Measurements from ENCODE around the gene RXRB. TPM values are rescaled to one million over a fixed set of nuclear protein-coding genes. Genes with fewer than 3 reads are reported as not detected.

Gene RXRB
- total RNA-seq = 30.6 and 32.2 TPM in 2 replicates

DNA sequence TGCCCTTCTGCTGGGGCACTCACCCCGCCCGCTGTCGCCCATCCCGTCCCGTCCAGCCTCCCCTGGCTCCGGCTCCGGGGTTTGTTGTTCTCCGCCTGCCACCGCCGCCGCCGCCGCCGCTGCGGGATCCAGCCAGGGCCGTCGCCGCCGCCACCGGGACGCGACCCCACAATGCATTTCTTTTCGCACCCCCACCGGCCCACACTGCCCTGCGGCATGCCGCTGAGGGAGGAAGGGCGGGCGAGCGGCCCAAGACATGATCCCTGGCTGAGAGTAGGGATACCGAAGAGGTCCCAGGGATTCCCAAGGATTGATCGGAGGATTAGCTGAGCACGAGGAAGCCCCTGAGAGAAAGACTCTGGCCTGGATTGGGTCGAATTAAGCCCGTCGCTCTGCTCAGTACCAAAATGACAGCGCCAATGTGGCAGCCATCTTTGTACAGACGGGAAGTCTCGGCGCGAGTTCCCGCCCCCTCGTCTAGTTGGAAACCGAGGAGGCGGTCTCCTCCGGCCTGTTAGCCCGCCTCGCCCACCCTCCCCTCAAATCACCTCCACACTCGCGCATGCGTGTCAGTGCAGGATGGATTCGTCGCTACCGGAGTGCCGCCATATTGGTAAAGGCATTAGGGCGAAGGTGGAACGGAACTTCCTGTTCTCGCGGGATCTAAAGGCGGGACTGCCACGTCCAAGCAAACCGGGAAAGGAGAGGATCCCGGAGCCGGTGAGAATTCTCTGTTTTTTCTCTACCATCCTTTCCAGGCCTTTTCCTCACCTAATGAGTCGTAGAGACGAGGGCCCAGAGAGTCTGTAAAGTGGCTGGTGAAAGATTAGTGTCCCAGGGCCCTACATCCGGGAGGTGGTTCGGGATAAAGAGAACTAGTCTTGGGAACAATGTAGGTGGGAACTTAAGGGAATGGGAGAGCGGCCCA is at the start of gene RXRB, which contains the start of gene SLC39A7:
RXRB (minus strand) TSS at position 447 of the 928 bp plus-strand sequence; CDS start at position 258, 189 bp downstream.
SLC39A7 (plus strand) TSS at position 649 of the 928 bp plus-strand sequence. CDS start 379 bp downstream, outside the sequence.

DNA sequence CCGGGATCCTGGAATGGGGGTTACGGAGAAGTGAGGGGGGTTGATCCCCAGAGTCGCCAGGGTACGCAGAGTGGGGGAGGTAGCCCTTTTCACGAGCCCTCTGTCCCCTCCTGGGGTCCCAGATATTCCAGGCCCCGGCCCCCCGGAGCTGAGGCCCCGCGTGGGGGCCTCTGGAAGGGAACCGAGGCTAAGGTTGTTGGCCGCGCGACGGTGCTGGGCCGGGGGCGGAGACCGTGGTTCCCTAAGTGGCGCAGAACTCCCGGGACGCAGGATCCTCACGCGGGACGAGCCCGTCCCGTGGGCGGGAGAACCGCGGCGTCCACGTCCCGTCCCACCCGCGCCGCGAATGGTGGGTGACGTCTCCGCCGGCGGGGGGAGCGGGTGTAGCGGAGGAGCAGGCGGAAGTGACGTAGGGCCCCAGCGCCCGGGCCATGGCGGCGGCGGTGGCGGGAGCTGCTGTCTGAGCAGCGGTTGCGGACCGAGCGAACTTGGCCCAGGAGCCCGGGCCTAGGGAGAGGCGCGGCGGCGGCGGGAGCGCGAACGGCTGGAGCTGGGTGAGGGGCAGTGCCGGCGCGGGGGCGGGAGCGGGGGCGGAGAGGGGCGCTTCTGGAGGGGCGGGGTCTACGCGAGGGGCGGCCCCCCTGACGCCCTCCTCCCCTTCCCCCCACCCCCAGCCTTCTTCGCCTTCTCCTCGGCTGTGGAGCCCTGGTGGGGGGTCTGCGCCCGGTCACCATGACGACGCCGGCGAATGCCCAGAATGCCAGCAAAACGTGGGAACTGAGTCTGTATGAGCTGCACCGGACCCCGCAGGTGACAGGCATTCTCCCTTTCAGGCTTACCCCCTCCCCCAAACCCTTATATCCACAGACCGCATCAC is 7.9 kb upstream of the RXRB start, which contains the start of gene RING1:
RING1 (plus strand) TSS at position 410 of the 877 bp plus-strand sequence; CDS start at position 733, 323 bp downstream.

DNA sequence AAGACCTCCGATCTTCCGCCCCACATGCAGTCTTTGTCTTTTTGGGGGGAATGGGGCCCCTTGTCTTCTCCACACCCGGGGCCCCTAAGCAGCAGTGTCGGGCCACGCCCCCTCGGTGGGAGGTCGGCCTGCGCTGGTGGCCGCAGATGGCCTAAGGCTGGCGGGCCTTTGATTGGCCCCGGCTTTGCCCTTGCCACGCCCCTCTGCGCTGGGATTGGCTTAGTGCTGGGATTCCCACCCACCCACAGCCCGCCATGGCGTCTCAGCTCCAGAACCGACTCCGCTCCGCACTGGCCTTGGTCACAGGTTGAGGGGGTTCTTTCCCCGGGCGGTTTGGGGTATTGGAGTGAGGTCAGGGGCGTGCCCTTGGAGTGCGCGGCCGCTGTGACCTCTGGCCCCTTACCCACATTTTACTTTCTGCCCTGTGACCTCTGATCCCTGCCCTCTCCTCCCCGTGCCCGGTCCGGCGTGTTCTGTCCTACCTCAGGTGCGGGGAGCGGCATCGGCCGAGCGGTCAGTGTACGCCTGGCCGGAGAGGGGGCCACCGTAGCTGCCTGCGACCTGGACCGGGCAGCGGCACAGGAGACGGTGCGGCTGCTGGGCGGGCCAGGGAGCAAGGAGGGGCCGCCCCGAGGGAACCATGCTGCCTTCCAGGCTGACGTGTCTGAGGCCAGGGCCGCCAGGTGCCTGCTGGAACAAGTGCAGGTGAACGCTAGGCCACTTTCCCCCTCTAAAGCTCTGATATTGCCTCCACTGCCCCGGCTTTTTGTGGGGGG is 4.1 kb upstream of the RXRB start, which contains the start of gene HSD17B8:
HSD17B8 (plus strand) TSS at position 241 of the 776 bp plus-strand sequence; CDS start at position 255, 14 bp downstream.

DNA sequence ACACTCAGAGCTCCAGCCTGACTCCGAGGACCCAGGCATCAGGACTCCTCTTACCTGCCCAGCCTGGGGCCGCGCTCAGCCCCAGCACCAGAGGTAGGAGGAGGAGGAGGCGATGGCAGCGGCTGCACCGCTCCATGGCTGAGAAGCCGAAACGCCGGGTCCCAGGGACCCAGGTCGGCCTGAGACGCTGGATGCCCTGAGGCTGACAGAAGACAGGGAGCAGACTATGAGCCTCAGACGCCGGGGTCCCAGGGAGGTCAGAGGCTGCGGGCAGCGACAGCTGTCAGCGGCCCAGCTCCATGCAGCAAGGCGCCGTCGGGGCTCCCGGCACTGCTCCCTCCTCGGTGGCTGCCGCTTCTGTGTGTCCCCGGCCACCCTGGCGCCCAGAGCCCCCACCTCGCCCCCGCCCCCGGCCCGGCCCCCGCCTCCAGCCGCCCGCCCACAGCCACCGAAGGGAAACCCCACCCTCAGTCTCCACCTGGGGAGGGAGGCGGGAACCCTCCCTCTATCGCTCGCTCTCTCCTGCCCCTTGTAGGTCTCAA is 8.3 kb downstream of the RXRB start, which contains the start of gene COL11A2:
COL11A2 (minus strand) TSS at position 363 of the 542 bp plus-strand sequence; CDS start at position 136, 227 bp downstream.

Small RNA genes within 50 kb of the gene (small RNA-seq; reads per million reads assigned to genes)
- gene MIR219A1 = 0.95 reads per million, percentile 54 among the genes with 10 or more reads in this experiment
- 0.26 reads per million for gene RNY4P10

Other genes with a start within 250 kb of the RXRB start
- 3.1 and 6.3 TPM in 2 replicates for gene HLA-DMA, start 247.6 kb downstream of the RXRB start, total RNA-seq
- gene BRD2, start 232.1 kb downstream of the RXRB start, total RNA-seq = 144 and 181 TPM in 2 replicates
- gene HLA-DOA, start 191.1 kb downstream of the RXRB start, total RNA-seq = not detected in 2 replicates
- gene HLA-DPA1, start 127.0 kb downstream of the RXRB start, total RNA-seq = 9.0 and 14.9 TPM in 2 replicates
- gene HLA-DPB1, start 124.7 kb downstream of the RXRB start, total RNA-seq = 46.8 and 57.7 TPM in 2 replicates
- gene COL11A2, start 8.2 kb downstream of the RXRB start, total RNA-seq = 0.22 and 0.39 TPM in 2 replicates
- 131 and 148 TPM in 2 replicates for gene SLC39A7, start 202 bp upstream of the RXRB start, total RNA-seq
- 5.9 and 8.0 TPM in 2 replicates for gene HSD17B8, start 4.0 kb upstream of the RXRB start, total RNA-seq
- gene RING1, start 7.8 kb upstream of the RXRB start, total RNA-seq = 26.2 and 44.4 TPM in 2 replicates
- 45.5 and 62.4 TPM in 2 replicates for gene VPS52, start 71.2 kb upstream of the RXRB start, total RNA-seq
- gene RPS18, start 71.4 kb upstream of the RXRB start, total RNA-seq = 1,662 and 2,917 TPM in 2 replicates
- gene B3GALT4, start 76.5 kb upstream of the RXRB start, total RNA-seq = 29.3 and 38.5 TPM in 2 replicates
- gene WDR46, start 88.6 kb upstream of the RXRB start, total RNA-seq = 61.6 and 62.8 TPM in 2 replicates
- 16.5 and 29.7 TPM in 2 replicates for gene PFDN6, start 88.9 kb upstream of the RXRB start, total RNA-seq
- 86.5 and 107 TPM in 2 replicates for gene RGL2, start 98.3 kb upstream of the RXRB start, total RNA-seq
- 152 and 157 TPM in 2 replicates for gene TAPBP, start 113.4 kb upstream of the RXRB start, total RNA-seq
- 26.8 and 29.8 TPM in 2 replicates for gene ZBTB22, start 117.1 kb upstream of the RXRB start, total RNA-seq
- 29.4 and 31.0 TPM in 2 replicates for gene DAXX, start 122.3 kb upstream of the RXRB start, total RNA-seq
- 7.5 and 11.0 TPM in 2 replicates for gene KIFC1, start 191.2 kb upstream of the RXRB start, total RNA-seq
- gene PHF1, start 210.3 kb upstream of the RXRB start, total RNA-seq = 19.6 and 23.6 TPM in 2 replicates
- 111 and 204 TPM in 2 replicates for gene CUTA, start 217.4 kb upstream of the RXRB start, total RNA-seq
- gene SYNGAP1, start 219.4 kb upstream of the RXRB start, total RNA-seq = 6.8 and 14.9 TPM in 2 replicates

All from placental epithelial cell (primary cell).